Amniotic epithelial cell (primary cell): Measurements from ENCODE around the gene SH2D7.

ENCODE experiments used
- DNase-seq: peaks from one replicate; pipeline ENCODE4 v3.0.0-alpha.2; 2010; ENCODE audit warnings: low read depth

Gene SH2D7

DNA sequence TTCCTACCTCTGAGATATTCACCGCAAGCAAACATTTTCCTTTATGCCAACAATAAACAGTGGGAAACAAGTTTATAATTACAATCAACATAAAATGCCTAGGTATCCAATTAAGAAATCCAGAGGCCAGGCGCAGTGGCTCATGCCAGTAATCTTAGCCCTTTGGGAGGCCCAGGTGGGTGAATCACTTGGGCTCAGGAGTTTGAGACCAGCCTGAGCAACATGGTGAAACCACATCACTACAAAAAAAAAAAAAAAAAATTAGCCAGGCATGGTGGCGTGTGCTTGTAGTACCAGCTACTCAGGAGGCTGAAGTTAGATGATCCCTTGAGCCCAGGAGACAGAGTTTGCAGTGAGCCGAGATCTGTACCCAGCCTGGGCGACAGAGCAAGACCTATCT lies 32.1 kb upstream of the SH2D7 start:
- DNase-seq = peak; percentile 64

GRCh38 chr15:78061963-78062427 lies 30.4 kb upstream of the SH2D7 start:
- peak; percentile 74 for DNase-seq

- DNase-seq = no peak
Observed at GRCh38 chr15:78063217-78063616, 29.1 kb upstream of the SH2D7 start.

- no peak for DNase-seq
Observed at GRCh38 chr15:78063970-78064385, 28.4 kb upstream of the SH2D7 start.

DNA sequence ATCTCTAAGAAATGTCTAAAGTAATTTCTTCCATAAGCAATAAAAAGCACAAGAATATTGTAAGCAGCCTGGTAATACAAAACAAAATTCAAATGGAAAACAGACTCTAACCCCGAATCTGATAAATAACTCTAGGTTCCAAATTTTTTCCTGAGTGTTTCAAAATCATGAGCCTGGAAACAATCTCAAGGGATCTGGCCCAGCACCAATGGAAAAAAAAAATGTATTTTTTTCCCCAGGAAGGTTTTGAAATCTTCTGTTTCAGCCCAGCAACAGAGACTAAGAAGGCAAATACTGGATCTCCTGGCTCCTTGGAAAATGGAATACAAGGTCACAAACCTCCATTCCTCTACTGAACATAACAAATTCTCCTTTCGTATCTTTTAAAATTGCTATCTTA lies 27.8 kb upstream of the SH2D7 start:
- DNase-seq = peak; percentile 88

- peak; percentile 100 for DNase-seq
Observed at GRCh38 chr15:78065284-78065872, 27.0 kb upstream of the SH2D7 start.

- peak; percentile 60 for DNase-seq
Observed at GRCh38 chr15:78065973-78066946, 26.1 kb upstream of the SH2D7 start.

DNA sequence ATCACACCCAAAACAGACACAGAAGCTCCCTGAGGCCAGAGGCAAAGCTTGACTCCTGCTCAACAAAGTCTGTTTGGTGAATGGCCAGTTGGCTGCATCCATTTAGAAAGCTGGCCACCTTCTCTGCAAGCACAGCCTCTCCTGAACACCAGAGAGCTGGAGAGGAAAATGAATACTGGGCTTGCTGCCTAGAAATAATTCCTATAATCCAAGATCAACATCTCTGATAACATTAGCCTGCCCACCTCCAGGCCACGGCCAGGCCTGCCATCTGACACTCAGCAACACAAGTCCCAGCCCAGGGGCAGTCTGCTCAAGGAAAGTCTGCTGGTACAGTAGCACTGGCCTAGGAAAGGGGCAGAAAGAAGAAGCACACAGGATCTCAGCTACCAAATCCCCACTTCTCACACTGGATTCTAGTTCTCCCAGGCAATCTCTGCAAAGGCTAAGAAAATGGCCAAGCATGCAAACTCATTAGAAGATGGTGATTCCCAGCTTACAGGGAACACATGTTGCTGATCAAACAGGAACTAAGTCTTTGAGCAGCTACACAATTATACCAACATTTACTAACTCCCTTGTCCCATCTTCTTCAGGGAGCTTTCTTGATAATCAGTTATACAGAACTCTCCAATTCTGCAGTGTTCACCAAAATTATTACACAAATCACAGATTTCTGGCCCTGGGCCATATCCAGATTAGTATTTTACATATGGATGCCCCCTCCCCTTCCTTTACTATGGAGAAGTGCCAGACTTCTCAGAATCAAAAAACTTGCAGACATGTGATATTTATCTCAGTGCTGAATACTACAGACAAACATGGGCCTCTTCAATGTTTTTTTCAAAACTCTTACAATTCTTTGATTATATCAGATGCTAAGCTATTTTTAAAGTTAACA lies 24.8 kb upstream of the SH2D7 start:
- DNase-seq = peak; percentile 61

GRCh38 chr15:78069052-78069414 lies 23.3 kb upstream of the SH2D7 start:
- DNase-seq = no peak

- DNase-seq = no peak
Observed at GRCh38 chr15:78069462-78070029, 22.8 kb upstream of the SH2D7 start.

GRCh38 chr15:78070049-78070700 lies 22.2 kb upstream of the SH2D7 start:
- DNase-seq = no peak

GRCh38 chr15:78071383-78071782 lies 21.0 kb upstream of the SH2D7 start:
- no peak for DNase-seq

DNA sequence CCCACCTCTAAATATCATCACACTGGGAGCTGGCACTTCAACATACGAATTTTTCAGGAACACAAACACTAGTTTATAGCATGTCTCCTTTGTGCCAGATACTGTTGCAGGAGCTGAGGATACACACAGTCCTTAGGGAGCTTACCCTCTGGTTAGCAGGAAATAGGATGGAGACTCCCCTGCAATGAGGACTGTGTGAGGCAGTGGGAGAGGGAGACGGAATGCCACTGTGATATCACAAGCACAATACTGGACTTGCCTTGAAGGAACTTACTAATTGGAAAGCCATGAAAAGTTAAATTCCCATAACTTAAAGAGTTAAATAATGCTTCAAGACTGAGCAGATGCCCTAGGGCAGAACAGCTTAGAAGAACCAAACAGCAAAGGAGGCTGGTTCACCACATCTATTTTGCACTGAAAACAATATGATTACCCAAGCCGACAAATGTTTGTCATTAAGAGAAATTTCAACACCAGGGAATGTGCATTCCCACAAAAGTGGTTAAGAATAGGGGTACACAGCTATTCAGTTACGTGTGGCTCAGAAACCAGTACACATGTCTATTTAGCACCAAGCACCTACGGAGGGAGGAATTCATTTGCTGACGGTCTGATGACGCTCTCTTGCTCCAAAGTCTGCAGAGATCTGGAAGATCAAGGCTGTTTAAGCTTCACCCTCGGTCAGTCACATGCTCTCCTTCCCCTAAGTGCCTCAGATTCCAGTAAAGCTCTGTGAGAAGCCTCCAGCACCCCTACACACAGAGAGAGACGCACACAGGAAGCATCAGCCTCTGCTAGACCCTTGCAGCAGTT lies 20.1 kb upstream of the SH2D7 start:
- DNase-seq = peak; percentile 99

DNA sequence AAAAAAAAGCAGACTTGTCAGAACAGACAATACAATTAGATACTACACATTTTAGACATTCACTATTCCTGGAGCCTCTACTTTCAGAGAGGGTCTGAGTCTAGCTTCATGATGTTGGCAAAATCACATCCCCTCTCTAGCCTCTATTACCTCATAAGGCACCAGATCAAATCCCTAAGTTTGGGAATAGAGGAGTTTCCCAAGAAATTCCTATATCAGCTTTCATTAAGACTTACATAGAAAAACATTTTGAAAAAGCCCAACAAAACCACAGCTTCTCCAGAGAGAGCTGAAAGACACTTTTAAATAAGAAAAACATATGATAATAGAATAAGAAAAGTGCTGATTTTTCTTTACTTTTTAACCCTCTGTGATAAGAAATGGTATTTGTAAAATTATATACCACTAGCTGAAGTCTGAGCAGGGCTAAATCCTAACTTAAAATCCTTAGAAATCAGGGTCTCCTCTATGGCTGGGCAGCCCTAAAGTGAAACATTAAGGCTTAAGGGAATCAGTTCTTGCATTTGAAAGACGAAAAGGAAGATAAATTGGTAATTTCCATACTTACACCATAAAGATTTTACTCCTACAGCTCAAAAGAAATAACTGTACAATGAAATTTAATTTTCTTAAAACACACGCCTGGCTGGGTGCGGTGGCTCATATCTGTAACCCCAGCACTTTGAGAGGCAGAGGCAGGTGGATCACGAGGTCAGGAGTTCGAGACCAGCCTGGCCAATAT lies 19.1 kb upstream of the SH2D7 start:
- no peak for DNase-seq

DNA sequence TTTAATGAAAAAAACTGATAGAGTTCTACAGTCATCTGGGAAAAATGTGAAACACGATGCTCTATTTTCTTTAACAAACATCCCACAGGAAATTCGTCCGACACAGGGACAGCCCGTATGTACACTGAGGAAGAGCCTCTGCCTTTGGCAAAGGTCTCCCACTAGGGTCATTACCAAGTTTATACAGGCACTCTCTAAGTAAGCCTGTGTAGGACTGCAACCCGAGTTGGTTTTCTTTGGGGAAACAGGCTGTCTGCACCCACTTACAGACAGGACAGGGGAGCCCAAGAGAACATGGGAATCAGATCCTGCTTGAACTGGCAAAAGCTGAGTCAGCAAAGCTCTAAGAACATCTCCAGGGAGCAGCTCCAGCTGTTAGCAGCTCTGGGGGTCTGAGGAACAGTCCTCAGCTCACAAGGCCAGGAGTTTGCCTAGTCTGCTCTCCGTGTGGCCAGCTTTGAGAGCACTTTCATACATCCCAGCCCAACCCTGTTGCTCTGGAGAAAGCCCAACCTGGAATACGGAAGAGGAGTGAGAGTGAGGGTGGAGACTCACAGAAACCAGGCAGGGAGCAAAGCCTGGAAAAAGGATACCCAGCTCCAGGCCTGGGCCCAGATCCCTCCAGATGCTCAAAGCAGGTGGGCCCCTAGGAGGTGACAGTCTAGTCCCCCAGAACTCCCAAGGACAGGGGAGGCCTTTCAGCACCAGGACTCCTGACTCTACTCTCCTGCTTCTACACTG lies 16.7 kb upstream of the SH2D7 start:
- DNase-seq = peak; percentile 93

DNA sequence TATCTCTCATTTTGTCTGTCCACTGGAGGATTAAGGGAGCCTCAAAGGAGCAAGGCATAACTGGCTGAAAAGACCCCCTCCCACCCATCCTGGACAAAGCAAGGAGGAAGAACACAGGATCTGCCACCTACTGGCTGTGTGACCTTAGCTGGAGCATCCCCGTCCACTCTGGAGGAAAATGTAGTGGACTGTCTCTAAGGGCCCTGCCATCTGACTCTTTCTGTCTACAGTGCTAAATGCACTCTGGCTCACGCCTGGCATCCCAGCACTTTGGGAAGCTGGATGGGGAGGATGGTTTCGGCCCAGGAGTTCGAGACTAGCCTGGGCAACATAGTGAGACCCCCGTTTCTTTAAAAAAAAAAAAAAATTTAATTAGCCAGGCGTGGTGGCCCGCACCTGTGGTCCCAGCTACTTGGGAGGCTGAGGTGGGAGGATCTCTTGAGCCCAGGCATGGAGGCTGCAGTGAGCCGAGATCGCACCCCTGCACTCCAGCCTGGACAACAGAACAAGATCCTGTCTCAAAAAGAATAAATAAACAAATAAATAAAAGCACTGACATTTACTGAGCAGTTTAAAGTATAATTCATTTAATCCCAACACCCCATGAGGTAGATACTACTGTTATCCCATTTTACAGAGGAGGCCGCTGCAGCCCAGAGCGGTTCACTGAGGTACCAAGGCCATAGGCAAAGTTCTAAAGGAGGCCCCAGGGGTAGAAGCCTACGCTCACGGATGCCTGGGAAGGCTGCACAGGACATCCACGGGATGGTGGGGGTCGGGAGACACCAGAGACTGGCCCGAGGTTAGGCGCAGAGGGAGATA lies 15.9 kb upstream of the SH2D7 start:
- peak; percentile 30 for DNase-seq

DNA sequence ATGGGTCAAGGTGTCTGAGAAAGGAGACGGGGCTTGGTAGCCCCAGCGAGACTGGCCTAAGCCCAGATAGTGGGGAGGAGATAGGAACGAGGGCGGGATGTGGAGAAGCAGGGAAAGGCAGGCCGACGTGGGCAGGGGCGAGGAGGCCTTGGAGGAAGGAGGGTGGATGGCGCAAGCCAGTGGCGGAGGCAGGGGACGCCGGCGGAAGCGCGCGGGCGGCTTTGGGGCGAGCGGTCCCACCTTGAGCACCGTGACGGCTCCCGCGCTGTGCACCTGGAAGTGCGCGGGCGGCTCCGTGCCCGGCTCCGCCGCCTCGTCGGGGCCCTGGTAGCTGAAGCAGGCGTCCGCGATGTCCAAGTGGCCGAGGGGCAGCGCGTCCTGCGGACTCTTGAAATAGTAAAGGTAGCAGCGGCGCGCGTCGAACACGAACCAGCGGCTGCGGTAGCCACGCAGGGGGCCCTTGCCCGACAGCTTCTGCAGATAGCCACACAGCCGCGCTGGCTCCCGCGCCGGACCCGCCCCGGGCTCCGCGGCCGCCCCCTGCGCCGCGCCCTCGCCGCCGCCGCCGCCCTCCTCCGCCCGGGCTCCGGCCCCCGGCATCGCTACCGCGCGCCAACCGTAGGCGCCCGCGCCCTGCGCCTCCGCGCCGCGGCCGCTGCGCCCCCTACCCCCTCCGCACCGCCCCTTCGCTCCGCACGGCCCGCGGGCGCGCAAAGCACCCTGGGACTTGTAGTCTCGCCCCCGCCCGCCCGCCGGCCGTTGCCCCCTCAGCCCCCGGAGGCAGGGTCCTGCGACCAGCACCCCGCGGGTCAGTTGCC lies 15.1 kb upstream of the SH2D7 start, which contains the start of gene TBC1D2B:
TBC1D2B (minus strand) TSS at position 659 of the 818 bp plus-strand sequence; CDS start at position 600, 59 bp downstream.
- DNase-seq = peak; percentile 66
